Keratinocyte (primary cell): ENCODE data around the gene UROS. TPM values are rescaled to one million over a fixed set of nuclear protein-coding genes. Genes with fewer than 3 reads are reported as not detected.

ENCODE experiments used
- DNase-seq: peaks from one replicate; pipeline ENCODE4 v3.0.0-alpha.2; 2011; ENCODE audit warnings: low read depth, missing footprints, low spot score
- FAIRE-seq: peaks from 2 replicates; lab custom pipeline; 2011; peaks lifted over from hg19 to GRCh38; lab: Jason Lieb, UNC
- H2AFZ ChIP-seq: 2 replicates; pipeline ENCODE4 v1.6.0; 2012; ENCODE audit warnings: low read length, control low read depth, inconsistent platforms; ENCODE audit not compliant: control insufficient read depth
- H3K27ac ChIP-seq: 2 replicates; pipeline ENCODE4 v1.5.1; 2011; ENCODE audit warnings: low read length; ENCODE audit not compliant: control insufficient read depth, insufficient read depth
- H3K27me3 ChIP-seq: 3 replicates; pipeline ENCODE4 v1.6.0; 2011; ENCODE audit warnings: low read length; ENCODE audit not compliant: control insufficient read depth, insufficient read depth; ENCODE audit errors: extremely low read depth
- H3K36me3 ChIP-seq, 2 experiments: 2 replicates in 1 of 2; 3 replicates in 1 of 2; pipeline ENCODE4 v1.5.1; 2011; ENCODE audit warnings: low read length in 2 of 2, mild to moderate bottlenecking in 1 of 2; ENCODE audit not compliant: control insufficient read depth in 2 of 2, insufficient read depth in 2 of 2; ENCODE audit errors: extremely low read depth in 1 of 2
- H3K4me1 ChIP-seq: 3 replicates; pipeline ENCODE4 v1.5.1; 2011; ENCODE audit warnings: low read length; ENCODE audit not compliant: control insufficient read depth, insufficient read depth; ENCODE audit errors: extremely low read depth
- H3K4me2 ChIP-seq: 3 replicates; pipeline ENCODE4 v1.6.0; 2011; ENCODE audit warnings: low read depth, low read length; ENCODE audit not compliant: control insufficient read depth, insufficient read depth; ENCODE audit errors: extremely low read depth
- H3K4me3 ChIP-seq, 3 experiments: fragments of 200-600 bp in 1 of 3; sonication (generic) in 1 of 3; 2 replicates in 2 of 3; 3 replicates in 1 of 3; pipeline ENCODE4 v1.5.1; 2011 to 2016; ENCODE audit warnings: low read length in 3 of 3, mild to moderate bottlenecking in 3 of 3, control low read depth in 2 of 3, inconsistent platforms in 1 of 3, low read depth in 1 of 3, mixed read lengths in 1 of 3, mixed run types in 1 of 3, moderate library complexity in 1 of 3; ENCODE audit not compliant: control insufficient read depth in 2 of 3, insufficient read depth in 2 of 3; ENCODE audit errors: extremely low read depth in 1 of 3
- H3K79me2 ChIP-seq: 2 replicates; pipeline ENCODE4 v1.6.0; 2012; ENCODE audit warnings: low read length; ENCODE audit not compliant: control insufficient read depth, insufficient read depth
- H3K9ac ChIP-seq: 3 replicates; pipeline ENCODE4 v1.6.0; 2011; ENCODE audit warnings: low read length; ENCODE audit not compliant: control insufficient read depth, insufficient read depth; ENCODE audit errors: extremely low read depth
- H3K9me1 ChIP-seq: 3 replicates; pipeline ENCODE4 v1.6.0; 2011; ENCODE audit warnings: low read length; ENCODE audit not compliant: control insufficient read depth, insufficient read depth; ENCODE audit errors: extremely low read depth
- H3K9me3 ChIP-seq: 2 replicates; pipeline ENCODE4 v1.5.1; 2012; ENCODE audit warnings: low read depth, low read length; ENCODE audit not compliant: control insufficient read depth
- H4K20me1 ChIP-seq: 3 replicates; pipeline ENCODE4 v1.6.0; 2011; ENCODE audit warnings: low read length; ENCODE audit not compliant: control insufficient read depth, insufficient read depth; ENCODE audit errors: extremely low read depth
- CTCF ChIP-seq, 3 experiments: IDR thresholded peaks in 1 of 3; conservative IDR thresholded peaks in 1 of 3; optimal IDR thresholded peaks in 1 of 3; 2 replicates in 2 of 3; 3 replicates in 1 of 3; pipeline versions ENCODE3 to v1.5.1; 2011; ENCODE audit warnings: low read length in 3 of 3, mild to moderate bottlenecking in 3 of 3, moderate library complexity in 2 of 3, control low read depth in 1 of 3, inconsistent platforms in 1 of 3; ENCODE audit not compliant: insufficient read depth in 2 of 3; ENCODE audit errors: extremely low read depth in 1 of 3
- EZH2 ChIP-seq: IDR thresholded peaks from one replicate; pipeline ENCODE4 v1.6.1; 2012; ENCODE audit warnings: inconsistent platforms, mild to moderate bottlenecking, low read length, moderate library complexity
- dilution Hi-C: fragments of 300-500 bp; cut with MboI; formaldehyde crosslinking; loops from one replicate; pipeline ENCODE4 v1.7.0; 2020; ENCODE audit warnings: low sequenced_read_pairs; ENCODE audit not compliant: extremely low pct_ligation_motif_present
- polyA plus RNA-seq, 5 experiments: library from polyadenylated mRNA; depleted of rRNA in 3 of 5; stranded (reverse) in 3 of 5; stranded (forward) in 1 of 5; unstranded in 1 of 5; fragments of >200 nt; gene quantifications; 1 replicate in 1 of 5; 2 replicates in 3 of 5; 3 replicates in 1 of 5; pipeline versions ENCODE4 v1.2.1 to v1.2.3, GENCODE V29; 2011 to 2012; ENCODE audit warnings: missing spikeins in 2 of 5, low read depth in 1 of 5, low replicate concordance in 1 of 5

Gene UROS
- polyA plus RNA-seq, 1 donor (not counting 4 experiments of a cell fraction or from before 2014, with no cell fraction given) = 46.7 TPM

GRCh38 chr10:125774581-125775191 lies 48.4 kb downstream of the UROS start:
- H2AFZ ChIP-seq = no peak overlapping the region
- no peak overlapping the region for H3K4me2 ChIP-seq
- no peaks in the 10 kb centered on the region for H3K36me3 ChIP-seq
- FAIRE-seq = no peak
- dilution Hi-C loops = no loop called here
- TF ChIP-seq EZH2 (no peak), CTCF (optimal IDR thresholded peaks at IDR 0.05 in 1 of 3, IDR thresholded peaks at IDR 0.05 in 1 of 3, conservative IDR thresholded peaks at IDR 0.05 in 1 of 3; ENCODE audit: extremely low read depth in 1 of 3, insufficient read depth in 2 of 3, low read length in 3 of 3) (no peak)
- no peaks in the 10 kb centered on the region for H3K9me3 ChIP-seq
- no peak overlapping the region for H3K4me3 ChIP-seq
- no peaks in the 10 kb centered on the region for H3K4me1 ChIP-seq
- no peaks in the 10 kb centered on the region for H4K20me1 ChIP-seq
- H3K27me3 ChIP-seq = no peaks in the 10 kb centered on the region
- DNase-seq = no peak
- no peaks in the 10 kb centered on the region for H3K79me2 ChIP-seq
- H3K9me1 ChIP-seq = no peaks in the 10 kb centered on the region
- no peak overlapping the region for H3K9ac ChIP-seq
- H3K27ac ChIP-seq = no peak overlapping the region

DNA sequence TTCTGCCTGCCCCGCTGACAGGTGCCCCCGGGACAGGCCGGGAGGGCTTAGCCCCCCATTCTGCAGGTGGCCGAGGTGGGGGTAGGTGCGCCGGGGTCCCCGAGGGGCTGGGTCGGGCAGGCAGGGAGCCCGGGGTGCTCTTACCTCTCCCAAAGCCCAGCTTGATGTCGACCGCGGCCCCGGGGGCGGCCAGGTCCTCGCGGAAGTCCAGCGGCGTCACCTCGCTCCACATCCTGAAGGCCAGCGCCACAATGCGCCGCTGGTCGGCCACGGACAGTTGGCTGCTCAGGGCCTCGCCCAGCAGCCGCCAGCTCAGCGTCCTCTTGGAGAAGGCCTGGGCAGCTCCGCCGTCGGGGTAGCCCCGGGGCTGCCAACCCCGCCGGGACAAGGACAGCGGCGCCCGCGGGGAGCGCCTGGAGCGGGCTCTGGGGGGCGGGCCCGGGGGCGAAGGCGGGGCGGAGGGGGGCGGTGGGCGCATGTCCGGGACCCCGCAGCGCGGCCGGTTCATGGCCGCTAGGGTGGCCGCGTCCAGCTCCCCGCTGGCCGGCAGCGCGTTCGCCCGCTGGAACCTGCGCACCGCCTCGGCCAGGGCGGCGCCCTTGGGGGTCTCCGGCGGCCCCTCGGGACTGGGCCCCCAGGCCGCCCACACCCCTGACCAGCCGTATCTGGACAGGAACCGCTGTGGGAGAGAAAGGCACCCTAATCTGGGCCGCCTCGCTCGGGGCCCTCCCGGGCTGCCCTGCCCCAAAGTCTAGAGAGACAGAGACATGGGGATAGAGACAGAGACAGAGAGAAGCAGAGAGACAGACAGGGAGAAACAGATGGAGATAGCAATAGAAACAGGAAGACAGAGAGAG lies 49.1 kb downstream of the UROS start:
- DNase-seq (no peak), FAIRE-seq (no peak)
- Histone ChIP-seq H3K4me3 (no peak overlapping the region), H3K9me3 (no peaks in the 10 kb centered on the region), H3K9me1 (no peaks in the 10 kb centered on the region), H3K27me3 (no peaks in the 10 kb centered on the region), H2AFZ (no peak overlapping the region), H4K20me1 (no peaks in the 10 kb centered on the region), H3K4me2 (no peak overlapping the region), H3K9ac (no peak overlapping the region), H3K36me3 (peaks cover 0 to 2% of the 10 kb centered on the region in 2 experiments), H3K79me2 (no peaks in the 10 kb centered on the region), H3K4me1 (no peaks in the 10 kb centered on the region), H3K27ac (no peak overlapping the region)
- TF ChIP-seq CTCF (optimal IDR thresholded peaks at IDR 0.05 in 1 of 3, IDR thresholded peaks at IDR 0.05 in 1 of 3, conservative IDR thresholded peaks at IDR 0.05 in 1 of 3; ENCODE audit: extremely low read depth in 1 of 3, insufficient read depth in 2 of 3, low read length in 3 of 3) = no peak
- TF ChIP-seq EZH2 = no peak
- dilution Hi-C loops = no loop called here
